BE2C (cell line): ENCODE measurements around the gene OR2B3.

ENCODE experiments used
- DNase-seq: peaks from one replicate; pipeline ENCODE4 v3.0.0-alpha.2; 2020
- H3K27me3 ChIP-seq: fragments of 250-450 bp; sonication (Bioruptor Pico); 2 replicates; pipeline ENCODE4 v1.5.1; 2020; ENCODE audit warnings: mild to moderate bottlenecking
- H3K36me3 ChIP-seq: fragments of 250-450 bp; sonication (Bioruptor Pico); 2 replicates; pipeline ENCODE4 v1.5.1; 2020; ENCODE audit warnings: mild to moderate bottlenecking
- H3K4me1 ChIP-seq: fragments of 250-450 bp; sonication (Bioruptor Pico); 2 replicates; pipeline ENCODE4 v1.5.1; 2020
- H3K4me3 ChIP-seq: 2 replicates; pipeline ENCODE4 v1.5.1; 2011; ENCODE audit warnings: low read depth, low read length
- H3K9me3 ChIP-seq: fragments of 250-450 bp; sonication (Bioruptor Pico); 2 replicates; pipeline ENCODE4 v1.5.1; 2020
- CTCF ChIP-seq: IDR thresholded peaks from 2 replicates; pipeline ENCODE4 v1.5.1; 2012; ENCODE audit warnings: mild to moderate bottlenecking, low read depth, low read length

OR2B3 gene

GRCh38 chr6:29079203-29079602 lies 7.9 kb downstream of the OR2B3 start:
- Histone ChIP-seq H3K27me3 (no peaks in the 10 kb centered on the region), H3K9me3 (no peaks in the 10 kb centered on the region), H3K4me1 (no peaks in the 10 kb centered on the region), H3K4me3 (no peak overlapping the region), H3K36me3 (no peaks in the 10 kb centered on the region)
- DNase-seq = no peak
- no peak for TF ChIP-seq CTCF

GRCh38 chr6:29071831-29072723 lies 15.0 kb downstream of the OR2B3 start:
- no peak overlapping the region for H3K4me3 ChIP-seq
- H3K36me3 ChIP-seq = no peaks in the 10 kb centered on the region
- peak; percentile 88 for TF ChIP-seq CTCF
- H3K9me3 ChIP-seq = no peaks in the 10 kb centered on the region
- no peaks in the 10 kb centered on the region for H3K4me1 ChIP-seq
- H3K27me3 ChIP-seq = no peaks in the 10 kb centered on the region
- peak; percentile 45 for DNase-seq

- H3K4me1 ChIP-seq = no peaks in the 10 kb centered on the region
- no peak overlapping the region for H3K4me3 ChIP-seq
Observed at GRCh38 chr6:29051680-29052079, 35.4 kb downstream of the OR2B3 start.

GRCh38 chr6:29045075-29045474 lies 42.0 kb downstream of the OR2B3 start, which contains the start of gene OR2W1:
TSS of gene OR2W1 (minus strand) at chr6:29045175. CDS start at chr6:29045175, 0 bp downstream.
- Histone ChIP-seq H3K36me3 (no peaks in the 10 kb centered on the region), H3K4me1 (no peaks in the 10 kb centered on the region), H3K9me3 (no peaks in the 10 kb centered on the region), H3K4me3 (no peak within 1 kb of the TSS), H3K27me3 (peaks cover 4% of the 10 kb centered on the region; the same call in 1 of the 2 replicates)
- TF ChIP-seq CTCF = no peak
- DNase-seq = no peak

More at GRCh38 chr6:29051680-29052079, 35.4 kb downstream of the OR2B3 start:
- Histone ChIP-seq H3K36me3 (no peaks in the 10 kb centered on the region), H3K27me3 (peaks cover 4% of the 10 kb centered on the region; the same call in 1 of the 2 replicates), H3K9me3 (no peaks in the 10 kb centered on the region)
- no peak for DNase-seq
- TF ChIP-seq CTCF = no peak
